Panc1 (cell line): ENCODE data around the gene DNASE1L1.

Source experiments
- POLR2AphosphoS5 ChIP-seq: IDR thresholded peaks from 2 replicates; pipeline ENCODE4 v1.6.1; 2012; ENCODE audit warnings: mild to moderate bottlenecking, low read depth, low read length, moderate library complexity
- SIN3A ChIP-seq: IDR thresholded peaks from 2 replicates; pipeline ENCODE4 v1.6.1; 2012; ENCODE audit warnings: low read depth, mild to moderate bottlenecking, low read length, moderate library complexity, borderline replicate concordance; ENCODE audit not compliant: insufficient read depth
- TCF7L2 ChIP-seq: IDR thresholded peaks from 2 replicates; pipeline ENCODE4 v1.6.1; 2011; ENCODE audit warnings: mild to moderate bottlenecking, low read depth, low read length, inconsistent platforms
- TF ChIP-seq, protein P1 (sequence below), 2 experiments: IDR thresholded peaks; 2 replicates each; pipeline ENCODE4 v1.6.1; 2011 to 2012; ENCODE audit warnings: low read depth in 2 of 2, control low read depth in 1 of 2, low read length in 1 of 2, mild to moderate bottlenecking in 1 of 2, moderate library complexity in 1 of 2; ENCODE audit not compliant: insufficient read depth in 1 of 2
- TF ChIP-seq, protein P2 (sequence below): fragments of 450-650 bp; IDR thresholded peaks from 2 replicates; pipeline ENCODE4 v1.5.1; 2017; ENCODE audit warnings: mild to moderate bottlenecking

DNA sequence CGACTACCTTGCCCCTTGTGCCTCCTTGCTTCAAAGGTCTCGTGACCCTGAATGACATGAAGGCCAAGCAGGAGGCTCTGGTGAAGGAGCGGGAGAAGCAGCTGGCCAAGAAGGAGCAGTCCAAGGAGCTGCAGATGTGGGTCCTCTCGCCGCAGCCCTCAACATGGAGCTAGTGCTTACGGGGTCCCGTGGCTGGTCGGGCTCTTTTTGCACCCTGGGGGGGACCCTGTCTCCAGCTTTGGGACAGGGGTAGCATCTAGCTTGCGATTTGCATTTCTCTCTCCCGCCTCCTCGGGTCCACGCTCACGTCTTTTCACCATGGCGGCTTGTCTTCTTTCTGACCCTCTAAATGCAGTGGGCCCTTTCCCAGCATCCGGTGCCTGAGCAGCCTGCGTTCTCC, 36.7 kb upstream of the DNASE1L1 start:
- TF ChIP-seq, protein P1, sequence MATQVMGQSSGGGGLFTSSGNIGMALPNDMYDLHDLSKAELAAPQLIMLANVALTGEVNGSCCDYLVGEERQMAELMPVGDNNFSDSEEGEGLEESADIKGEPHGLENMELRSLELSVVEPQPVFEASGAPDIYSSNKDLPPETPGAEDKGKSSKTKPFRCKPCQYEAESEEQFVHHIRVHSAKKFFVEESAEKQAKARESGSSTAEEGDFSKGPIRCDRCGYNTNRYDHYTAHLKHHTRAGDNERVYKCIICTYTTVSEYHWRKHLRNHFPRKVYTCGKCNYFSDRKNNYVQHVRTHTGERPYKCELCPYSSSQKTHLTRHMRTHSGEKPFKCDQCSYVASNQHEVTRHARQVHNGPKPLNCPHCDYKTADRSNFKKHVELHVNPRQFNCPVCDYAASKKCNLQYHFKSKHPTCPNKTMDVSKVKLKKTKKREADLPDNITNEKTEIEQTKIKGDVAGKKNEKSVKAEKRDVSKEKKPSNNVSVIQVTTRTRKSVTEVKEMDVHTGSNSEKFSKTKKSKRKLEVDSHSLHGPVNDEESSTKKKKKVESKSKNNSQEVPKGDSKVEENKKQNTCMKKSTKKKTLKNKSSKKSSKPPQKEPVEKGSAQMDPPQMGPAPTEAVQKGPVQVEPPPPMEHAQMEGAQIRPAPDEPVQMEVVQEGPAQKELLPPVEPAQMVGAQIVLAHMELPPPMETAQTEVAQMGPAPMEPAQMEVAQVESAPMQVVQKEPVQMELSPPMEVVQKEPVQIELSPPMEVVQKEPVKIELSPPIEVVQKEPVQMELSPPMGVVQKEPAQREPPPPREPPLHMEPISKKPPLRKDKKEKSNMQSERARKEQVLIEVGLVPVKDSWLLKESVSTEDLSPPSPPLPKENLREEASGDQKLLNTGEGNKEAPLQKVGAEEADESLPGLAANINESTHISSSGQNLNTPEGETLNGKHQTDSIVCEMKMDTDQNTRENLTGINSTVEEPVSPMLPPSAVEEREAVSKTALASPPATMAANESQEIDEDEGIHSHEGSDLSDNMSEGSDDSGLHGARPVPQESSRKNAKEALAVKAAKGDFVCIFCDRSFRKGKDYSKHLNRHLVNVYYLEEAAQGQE (IDR thresholded peaks at IDR 0.05; ENCODE audit: insufficient read depth in 1 of 2, low read depth in 2 of 2, low read length in 1 of 2), result no peak
- TF ChIP-seq, protein P2, sequence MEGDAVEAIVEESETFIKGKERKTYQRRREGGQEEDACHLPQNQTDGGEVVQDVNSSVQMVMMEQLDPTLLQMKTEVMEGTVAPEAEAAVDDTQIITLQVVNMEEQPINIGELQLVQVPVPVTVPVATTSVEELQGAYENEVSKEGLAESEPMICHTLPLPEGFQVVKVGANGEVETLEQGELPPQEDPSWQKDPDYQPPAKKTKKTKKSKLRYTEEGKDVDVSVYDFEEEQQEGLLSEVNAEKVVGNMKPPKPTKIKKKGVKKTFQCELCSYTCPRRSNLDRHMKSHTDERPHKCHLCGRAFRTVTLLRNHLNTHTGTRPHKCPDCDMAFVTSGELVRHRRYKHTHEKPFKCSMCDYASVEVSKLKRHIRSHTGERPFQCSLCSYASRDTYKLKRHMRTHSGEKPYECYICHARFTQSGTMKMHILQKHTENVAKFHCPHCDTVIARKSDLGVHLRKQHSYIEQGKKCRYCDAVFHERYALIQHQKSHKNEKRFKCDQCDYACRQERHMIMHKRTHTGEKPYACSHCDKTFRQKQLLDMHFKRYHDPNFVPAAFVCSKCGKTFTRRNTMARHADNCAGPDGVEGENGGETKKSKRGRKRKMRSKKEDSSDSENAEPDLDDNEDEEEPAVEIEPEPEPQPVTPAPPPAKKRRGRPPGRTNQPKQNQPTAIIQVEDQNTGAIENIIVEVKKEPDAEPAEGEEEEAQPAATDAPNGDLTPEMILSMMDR, result no peak
- TF ChIP-seq POLR2AphosphoS5 (no peak), SIN3A (no peak), TCF7L2 (no peak)
